ENCODE results near the gene ANG.
"Not testable (repeated sequence)": the region's sequence is repeated elsewhere in the genome, so short reads cannot be mapped to it uniquely, and the experiment has no call there.

Gene ANG

DNA sequence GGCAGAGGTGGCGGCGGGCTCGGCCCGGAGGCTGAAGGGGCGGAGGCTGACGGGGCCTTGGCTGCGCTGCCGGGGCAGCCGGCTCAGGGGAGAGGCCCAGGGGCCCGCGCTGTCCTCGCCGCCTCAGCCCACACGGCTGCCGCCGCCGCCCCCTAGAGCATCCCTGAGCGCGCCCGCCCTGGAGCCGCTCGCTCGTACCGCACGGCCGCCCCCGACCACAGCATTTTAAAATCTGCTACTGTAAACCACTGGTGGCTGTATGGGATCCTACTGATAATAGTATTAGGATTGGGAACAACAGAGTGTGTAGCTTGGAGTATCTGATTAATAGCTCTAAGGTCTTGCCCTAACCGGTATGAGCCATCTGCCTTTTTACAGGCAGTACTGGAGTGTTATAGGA, 34.9 kb downstream of the ANG start (continued):
- TF ChIP-seq ZNF280D (tag by site-specific recombination; IDR thresholded peaks at IDR 0.05) (no peak), ZNF623 (tag by site-specific recombination; IDR thresholded peaks at IDR 0.05) (no peak), ZNF214 (tag by site-specific recombination; IDR thresholded peaks at IDR 0.05; ENCODE audit: borderline replicate concordance) (no peak), ZNF23 (tag by site-specific recombination; IDR thresholded peaks at IDR 0.05; ENCODE audit: borderline replicate concordance) (no peak), TRIM28 (IDR thresholded peaks at IDR 0.05; ENCODE audit: borderline replicate concordance, low read length) (no peak), ZNF513 (tag by site-specific recombination; IDR thresholded peaks at IDR 0.05) (no peak), ZNF747 (tag by site-specific recombination; IDR thresholded peaks at IDR 0.05) (no peak), ZNF248 (tag by site-specific recombination; IDR thresholded peaks at IDR 0.05) (no peak)
- TF ChIP-seq, protein P1, sequence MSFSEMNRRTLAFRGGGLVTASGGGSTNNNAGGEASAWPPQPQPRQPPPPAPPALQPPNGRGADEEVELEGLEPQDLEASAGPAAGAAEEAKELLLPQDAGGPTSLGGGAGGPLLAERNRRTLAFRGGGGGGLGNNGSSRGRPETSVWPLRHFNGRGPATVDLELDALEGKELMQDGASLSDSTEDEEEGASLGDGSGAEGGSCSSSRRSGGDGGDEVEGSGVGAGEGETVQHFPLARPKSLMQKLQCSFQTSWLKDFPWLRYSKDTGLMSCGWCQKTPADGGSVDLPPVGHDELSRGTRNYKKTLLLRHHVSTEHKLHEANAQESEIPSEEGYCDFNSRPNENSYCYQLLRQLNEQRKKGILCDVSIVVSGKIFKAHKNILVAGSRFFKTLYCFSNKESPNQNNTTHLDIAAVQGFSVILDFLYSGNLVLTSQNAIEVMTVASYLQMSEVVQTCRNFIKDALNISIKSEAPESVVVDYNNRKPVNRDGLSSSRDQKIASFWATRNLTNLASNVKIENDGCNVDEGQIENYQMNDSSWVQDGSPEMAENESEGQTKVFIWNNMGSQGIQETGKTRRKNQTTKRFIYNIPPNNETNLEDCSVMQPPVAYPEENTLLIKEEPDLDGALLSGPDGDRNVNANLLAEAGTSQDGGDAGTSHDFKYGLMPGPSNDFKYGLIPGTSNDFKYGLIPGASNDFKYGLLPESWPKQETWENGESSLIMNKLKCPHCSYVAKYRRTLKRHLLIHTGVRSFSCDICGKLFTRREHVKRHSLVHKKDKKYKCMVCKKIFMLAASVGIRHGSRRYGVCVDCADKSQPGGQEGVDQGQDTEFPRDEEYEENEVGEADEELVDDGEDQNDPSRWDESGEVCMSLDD (tag by site-specific recombination; IDR thresholded peaks at IDR 0.05): no peak

- H3K4me3 ChIP-seq (ENCODE audit: low read depth, low read length); H3K4me1 ChIP-seq (ENCODE audit: control insufficient read depth, insufficient read depth, low read length); H3K27ac ChIP-seq (ENCODE audit: extremely low read depth, low read depth, low read length); H3K36me3 ChIP-seq (ENCODE audit: control insufficient read depth in 2 of 2, insufficient read depth in 1 of 2, low read length in 2 of 2); H3K9me3 ChIP-seq (ENCODE audit: control insufficient read depth, insufficient read depth, low read depth, low read length); POLR2A ChIA-PET: not testable (repeated sequence)
- CTCF ChIA-PET: interaction anchor here (0.6 kb wide), 1 partner anchor 715 kb away, joined by 3 read pairs; no protein-coding TSS in a partner anchor
Measured at GRCh38 chr14:20726121-20726520, 37.6 kb downstream of the ANG start.

DNA sequence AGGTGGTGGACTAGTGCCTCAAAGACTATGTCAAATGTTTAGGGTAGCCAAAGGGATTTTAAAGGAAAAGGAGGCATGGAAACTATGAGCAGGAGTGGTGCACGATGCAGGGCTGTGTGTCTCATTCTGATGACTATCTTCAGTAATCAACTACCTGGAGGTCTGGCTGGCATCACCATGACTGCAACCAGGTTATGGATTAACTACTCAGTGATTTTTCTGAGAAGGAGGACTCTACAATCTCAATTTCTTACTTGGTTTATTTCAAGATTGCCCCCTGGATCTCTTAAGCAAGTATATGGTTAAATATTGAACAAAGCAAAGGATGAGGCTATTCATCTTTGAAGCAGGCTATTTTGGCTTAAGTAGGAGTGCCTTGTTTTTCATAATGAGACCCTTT, 38.0 kb downstream of the ANG start:
- CTCF ChIA-PET: interaction anchor here (0.6 kb wide), 1 partner anchor 716 kb away, joined by 3 read pairs; no protein-coding TSS in a partner anchor
- H3K4me3 ChIP-seq (ENCODE audit: low read depth, low read length): no peak overlapping the region
- no peaks in the 10 kb centered on the region for H3K36me3 ChIP-seq (ENCODE audit: control insufficient read depth in 2 of 2, insufficient read depth in 1 of 2, low read length in 2 of 2)
- H3K9me3 ChIP-seq (ENCODE audit: control insufficient read depth, insufficient read depth, low read depth, low read length): no peaks in the 10 kb centered on the region
- H3K27ac ChIP-seq (ENCODE audit: extremely low read depth, low read depth, low read length): no peak overlapping the region
- H3K4me1 ChIP-seq (ENCODE audit: control insufficient read depth, insufficient read depth, low read length): no peaks in the 10 kb centered on the region
- POLR2A ChIA-PET: no interaction called here
- TF ChIP-seq ZNF354C (tag by site-specific recombination; IDR thresholded peaks at IDR 0.05; ENCODE audit: borderline replicate concordance, low read depth): no peak
- TF ChIP-seq TRIM28 (IDR thresholded peaks at IDR 0.05; ENCODE audit: borderline replicate concordance, low read length): no peak
- no peak for TF ChIP-seq MEIS1 (CRISPR knock-in tag; IDR thresholded peaks at IDR 0.05; ENCODE audit: borderline replicate concordance)
- TF ChIP-seq ZNF174 (tag by site-specific recombination; IDR thresholded peaks at IDR 0.05): no peak
- no peak for TF ChIP-seq MZF1 (tag by site-specific recombination; IDR thresholded peaks at IDR 0.05; ENCODE audit: borderline replicate concordance)
- no peak for TF ChIP-seq KLF10 (tag by site-specific recombination; IDR thresholded peaks at IDR 0.05)
- no peak for TF ChIP-seq ZNF585B (tag by site-specific recombination; IDR thresholded peaks at IDR 0.05)
- TF ChIP-seq ZNF548 (tag by site-specific recombination; IDR thresholded peaks at IDR 0.05): no peak
- TF ChIP-seq TCF7L2 (IDR thresholded peaks at IDR 0.05; ENCODE audit: borderline replicate concordance, low read depth, low read length): no peak
- TF ChIP-seq ZNF335 (tag by site-specific recombination; conservative IDR thresholded peaks at IDR 0.05): no peak
- no peak for TF ChIP-seq OSR2 (tag by site-specific recombination; IDR thresholded peaks at IDR 0.05)
- TF ChIP-seq ZFP41 (tag by site-specific recombination; IDR thresholded peaks at IDR 0.05; ENCODE audit: borderline replicate concordance): no peak
- TF ChIP-seq ZNF239 (tag by site-specific recombination; IDR thresholded peaks at IDR 0.05): no peak
- TF ChIP-seq ZNF792 (tag by site-specific recombination; IDR thresholded peaks at IDR 0.05): no peak
- TF ChIP-seq, protein P2, sequence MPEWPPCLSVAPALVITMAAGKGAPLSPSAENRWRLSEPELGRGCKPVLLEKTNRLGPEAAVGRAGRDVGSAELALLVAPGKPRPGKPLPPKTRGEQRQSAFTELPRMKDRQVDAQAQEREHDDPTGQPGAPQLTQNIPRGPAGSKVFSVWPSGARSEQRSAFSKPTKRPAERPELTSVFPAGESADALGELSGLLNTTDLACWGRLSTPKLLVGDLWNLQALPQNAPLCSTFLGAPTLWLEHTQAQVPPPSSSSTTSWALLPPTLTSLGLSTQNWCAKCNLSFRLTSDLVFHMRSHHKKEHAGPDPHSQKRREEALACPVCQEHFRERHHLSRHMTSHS (tag by site-specific recombination; IDR thresholded peaks at IDR 0.05): no peak
- TF ChIP-seq, protein P3, sequence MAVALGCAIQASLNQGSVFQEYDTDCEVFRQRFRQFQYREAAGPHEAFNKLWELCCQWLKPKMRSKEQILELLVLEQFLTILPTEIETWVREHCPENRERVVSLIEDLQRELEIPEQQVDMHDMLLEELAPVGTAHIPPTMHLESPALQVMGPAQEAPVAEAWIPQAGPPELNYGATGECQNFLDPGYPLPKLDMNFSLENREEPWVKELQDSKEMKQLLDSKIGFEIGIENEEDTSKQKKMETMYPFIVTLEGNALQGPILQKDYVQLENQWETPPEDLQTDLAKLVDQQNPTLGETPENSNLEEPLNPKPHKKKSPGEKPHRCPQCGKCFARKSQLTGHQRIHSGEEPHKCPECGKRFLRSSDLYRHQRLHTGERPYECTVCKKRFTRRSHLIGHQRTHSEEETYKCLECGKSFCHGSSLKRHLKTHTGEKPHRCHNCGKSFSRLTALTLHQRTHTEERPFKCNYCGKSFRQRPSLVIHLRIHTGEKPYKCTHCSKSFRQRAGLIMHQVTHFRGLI (tag by site-specific recombination; IDR thresholded peaks at IDR 0.05): no peak
- TF ChIP-seq SETDB1 (IDR thresholded peaks at IDR 0.05; ENCODE audit: insufficient read length, low read length): no peak
